ENCODE results near the gene CDK14.
"Not testable (repeated sequence)": the region's sequence is repeated elsewhere in the genome, so short reads cannot be mapped to it uniquely, and the experiment has no call there.

Gene CDK14

DNA sequence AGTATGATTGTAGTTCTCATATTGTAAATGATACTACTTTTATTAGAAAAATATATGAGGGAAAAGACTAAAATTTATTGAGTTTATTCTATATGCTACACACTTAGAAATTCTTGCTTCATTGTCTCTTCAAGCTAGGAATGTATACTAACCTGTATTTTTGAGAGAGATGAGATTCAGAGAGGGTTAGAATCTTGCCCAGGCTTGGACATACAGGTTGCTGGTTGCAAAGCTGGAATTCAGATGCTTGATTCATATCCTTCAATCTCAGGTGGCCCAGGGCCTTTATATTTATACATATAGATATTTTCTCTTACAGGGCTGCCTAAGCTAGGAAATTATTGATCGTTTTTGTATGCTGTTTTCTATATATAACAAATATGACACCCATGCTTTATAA, 324.2 kb downstream of the CDK14 start:
- no peak for DNase-seq

GRCh38 chr7:90923541-90923997, 327.4 kb downstream of the CDK14 start:
- no peak for DNase-seq

GRCh38 chr7:90928700-90929424, 332.7 kb downstream of the CDK14 start:
- DNase-seq = not testable (repeated sequence)

- no peak for DNase-seq
Measured at GRCh38 chr7:90931986-90932916, 336.1 kb downstream of the CDK14 start.

DNA sequence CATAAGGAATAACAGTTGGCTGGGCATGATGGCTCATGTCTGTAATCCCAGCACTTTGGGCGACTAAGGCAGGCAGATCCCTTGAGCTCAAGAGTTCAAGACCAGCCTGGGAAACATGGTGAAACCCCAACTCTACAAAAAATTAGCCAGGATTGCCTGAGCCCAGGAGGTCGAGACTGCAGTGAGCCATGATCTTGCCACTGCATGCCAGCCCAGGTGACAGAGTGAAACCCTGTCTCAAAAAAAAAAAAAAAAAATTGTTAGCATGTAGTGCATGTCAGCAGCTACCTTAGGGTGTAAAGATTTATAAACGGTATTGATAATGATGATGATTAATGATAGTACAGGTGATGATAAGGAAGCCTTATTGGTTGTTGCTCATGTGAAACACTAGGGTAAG, 336.9 kb downstream of the CDK14 start:
- no peak for DNase-seq

DNA sequence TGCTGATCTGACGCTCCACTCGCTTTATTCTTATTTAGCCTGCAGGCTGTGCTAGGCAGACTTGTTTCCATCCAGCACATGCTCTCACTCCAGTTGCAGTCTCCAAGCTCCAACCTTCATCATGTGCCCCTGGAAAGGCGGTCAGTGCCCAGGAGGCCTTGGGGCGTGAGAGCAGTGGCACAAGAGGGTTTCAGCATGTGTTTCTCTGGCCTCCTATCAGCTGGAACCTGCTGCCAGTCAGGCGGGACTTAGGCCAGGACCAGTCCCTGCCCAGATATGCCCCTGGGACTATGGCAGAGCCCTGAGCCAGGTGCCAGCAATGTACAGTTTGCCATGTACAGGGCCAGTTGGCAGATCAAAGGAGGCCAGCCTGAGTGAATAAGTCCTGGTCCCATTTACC, 337.9 kb downstream of the CDK14 start:
- DNase-seq = no peak

GRCh38 chr7:90938371-90938770, 342.2 kb downstream of the CDK14 start:
- DNase-seq = peak in 2 of 4 experiments; percentile 2 to 4

GRCh38 chr7:90939666-90940065, 343.5 kb downstream of the CDK14 start:
- DNase-seq = no peak

GRCh38 chr7:90944021-90944420, 347.9 kb downstream of the CDK14 start:
- DNase-seq = no peak

- DNase-seq = no peak
Measured at GRCh38 chr7:90945104-90945787, 349.1 kb downstream of the CDK14 start.

DNA sequence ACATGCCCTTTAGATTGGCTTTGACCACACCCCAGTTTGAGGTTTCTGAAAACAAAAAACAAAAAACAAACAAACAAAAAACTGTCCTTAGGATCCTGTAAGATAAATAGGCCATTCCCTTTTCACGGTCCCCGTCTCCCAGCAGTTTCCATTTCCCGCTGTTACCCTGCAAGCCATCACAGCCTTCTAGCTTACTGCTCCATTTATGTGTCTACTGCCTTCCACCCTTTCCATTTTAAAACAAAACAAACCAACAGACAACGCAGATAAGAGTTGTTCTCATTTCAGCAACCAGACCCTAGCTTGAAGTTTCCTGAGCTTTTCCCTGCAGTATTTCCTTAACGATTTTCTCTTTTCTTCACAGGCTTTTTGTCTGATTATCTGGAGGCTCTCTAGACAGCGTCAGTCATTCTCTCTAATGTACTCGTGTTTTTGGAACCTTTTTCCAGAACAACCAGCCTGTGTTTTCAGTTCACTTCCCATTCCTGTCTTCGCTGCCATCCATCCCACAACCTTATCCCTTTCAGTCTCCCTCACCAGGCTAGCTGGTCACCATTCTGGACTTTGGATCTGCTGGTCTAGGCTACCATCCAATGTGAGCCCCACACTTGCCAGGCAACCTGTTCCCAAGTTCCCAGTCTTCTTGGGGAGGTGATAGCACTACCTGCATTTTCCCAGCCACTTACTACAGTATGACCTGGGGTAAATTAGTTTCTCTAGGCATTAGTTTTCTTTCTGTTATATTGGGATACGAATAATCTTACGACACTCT, 350.8 kb downstream of the CDK14 start:
- no peak for DNase-seq

- no peak for DNase-seq
Measured at GRCh38 chr7:90948085-90948484, 352.0 kb downstream of the CDK14 start.

DNA sequence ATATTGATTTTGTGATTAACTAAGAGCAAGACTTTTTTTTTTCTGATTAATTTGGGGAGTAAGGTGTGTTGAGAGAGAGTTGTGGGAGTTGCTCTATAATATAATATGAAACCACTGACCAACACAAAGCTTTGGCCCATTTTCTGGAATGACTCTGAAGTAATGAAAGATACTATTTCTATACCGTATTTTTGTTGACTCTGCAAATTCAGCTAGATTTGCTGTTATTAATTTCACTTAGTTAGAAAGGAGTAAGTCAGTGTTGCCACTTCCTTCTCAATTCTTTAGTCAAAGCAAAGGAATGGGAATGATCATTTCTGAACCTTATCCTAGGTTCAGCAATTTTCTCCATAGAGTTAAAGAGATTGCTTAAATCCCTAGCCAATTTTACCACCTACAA, 355.1 kb downstream of the CDK14 start:
- DNase-seq = no peak

GRCh38 chr7:90951986-90952954, 356.1 kb downstream of the CDK14 start:
- no peak for DNase-seq

- DNase-seq = no peak
Measured at GRCh38 chr7:90955641-90956207, 359.6 kb downstream of the CDK14 start.

DNA sequence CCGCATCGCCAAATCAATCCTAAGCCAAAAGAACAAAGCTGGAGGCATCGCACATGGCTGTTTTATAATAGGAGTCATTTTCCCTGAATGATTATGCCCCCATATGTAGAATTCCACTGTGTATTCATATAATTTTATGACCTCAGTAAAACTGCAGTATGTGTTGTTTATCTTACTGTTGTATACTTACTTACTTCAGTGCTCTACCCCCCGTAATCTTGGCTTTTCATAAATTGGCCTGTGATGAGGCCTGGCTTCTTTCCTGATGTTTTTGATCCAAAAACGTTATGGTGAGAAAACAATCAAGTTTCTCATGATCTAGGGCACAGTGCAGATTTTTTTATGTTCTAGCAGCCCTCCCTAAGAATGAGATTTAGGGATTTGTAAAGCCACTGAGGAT, 361.8 kb downstream of the CDK14 start:
- DNase-seq = no peak

DNA sequence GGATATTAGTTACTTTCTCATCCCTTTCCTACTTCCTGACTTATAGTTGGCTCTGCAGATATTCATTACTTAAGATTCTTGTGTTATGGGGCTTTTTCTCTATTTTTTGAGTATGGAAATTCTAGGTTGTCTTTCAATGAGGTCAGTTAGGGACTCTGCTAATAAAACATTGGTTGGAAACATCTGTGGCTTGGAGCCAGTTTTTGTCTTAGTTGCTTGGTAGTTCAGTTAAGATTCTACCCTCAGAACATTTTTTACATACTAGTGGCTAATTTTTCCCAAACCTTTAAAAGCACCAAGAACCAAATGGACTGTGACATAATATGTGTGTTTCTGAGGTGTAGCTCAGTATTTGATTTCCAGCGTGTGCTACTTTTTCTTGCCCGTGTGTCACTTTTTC, 362.5 kb downstream of the CDK14 start:
- no peak for DNase-seq

- no peak for DNase-seq
Measured at GRCh38 chr7:90961037-90961725, 365.1 kb downstream of the CDK14 start.

GRCh38 chr7:90965211-90965610, 369.1 kb downstream of the CDK14 start:
- DNase-seq = no peak

GRCh38 chr7:90966346-90966745, 370.2 kb downstream of the CDK14 start:
- DNase-seq = peak in 1 of 4 experiments; percentile 2
